Measurements from ENCODE around the gene LRTM2.

DNA sequence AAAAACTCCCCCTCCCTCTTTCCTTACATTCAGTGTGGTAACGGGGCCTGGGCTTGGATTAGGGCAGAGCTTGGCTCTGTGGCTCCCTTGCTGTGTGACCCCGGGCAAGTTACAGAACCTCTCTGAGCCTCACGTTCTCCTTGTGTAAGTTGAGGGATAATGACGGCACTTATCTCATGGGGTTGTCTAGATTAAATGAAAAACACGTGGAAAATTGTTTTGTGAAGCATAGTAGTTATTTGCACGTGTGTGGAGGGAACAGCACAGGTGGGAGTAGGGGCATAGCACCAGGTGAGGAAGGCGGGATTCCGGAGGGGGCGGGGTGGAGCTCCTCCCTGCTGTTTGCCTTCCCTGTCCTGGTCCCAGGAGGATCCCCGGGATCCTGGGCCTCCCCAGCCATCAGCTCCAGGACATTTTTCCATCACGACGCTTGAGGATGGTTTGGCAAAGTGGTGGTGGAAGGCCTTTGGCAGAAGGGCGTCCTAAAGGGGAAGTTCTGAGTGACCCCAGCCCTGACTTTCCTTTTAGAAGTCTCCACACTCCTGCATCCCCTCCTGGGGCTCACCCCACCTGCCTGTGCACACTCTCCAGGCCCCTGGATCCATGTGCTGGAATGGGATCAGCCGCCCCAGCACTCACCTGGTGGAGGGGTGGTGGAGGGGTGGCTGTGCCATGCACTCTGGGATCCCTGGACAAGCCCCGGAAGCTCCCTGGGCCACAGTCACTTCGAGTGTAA is 22.7 kb downstream of the LRTM2 start:
- TF ChIP-seq, protein P1, sequence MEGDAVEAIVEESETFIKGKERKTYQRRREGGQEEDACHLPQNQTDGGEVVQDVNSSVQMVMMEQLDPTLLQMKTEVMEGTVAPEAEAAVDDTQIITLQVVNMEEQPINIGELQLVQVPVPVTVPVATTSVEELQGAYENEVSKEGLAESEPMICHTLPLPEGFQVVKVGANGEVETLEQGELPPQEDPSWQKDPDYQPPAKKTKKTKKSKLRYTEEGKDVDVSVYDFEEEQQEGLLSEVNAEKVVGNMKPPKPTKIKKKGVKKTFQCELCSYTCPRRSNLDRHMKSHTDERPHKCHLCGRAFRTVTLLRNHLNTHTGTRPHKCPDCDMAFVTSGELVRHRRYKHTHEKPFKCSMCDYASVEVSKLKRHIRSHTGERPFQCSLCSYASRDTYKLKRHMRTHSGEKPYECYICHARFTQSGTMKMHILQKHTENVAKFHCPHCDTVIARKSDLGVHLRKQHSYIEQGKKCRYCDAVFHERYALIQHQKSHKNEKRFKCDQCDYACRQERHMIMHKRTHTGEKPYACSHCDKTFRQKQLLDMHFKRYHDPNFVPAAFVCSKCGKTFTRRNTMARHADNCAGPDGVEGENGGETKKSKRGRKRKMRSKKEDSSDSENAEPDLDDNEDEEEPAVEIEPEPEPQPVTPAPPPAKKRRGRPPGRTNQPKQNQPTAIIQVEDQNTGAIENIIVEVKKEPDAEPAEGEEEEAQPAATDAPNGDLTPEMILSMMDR (IDR thresholded peaks at IDR 0.05), result no peak
- TF ChIP-seq POLR2AphosphoS5 (IDR thresholded peaks at IDR 0.05; ENCODE audit: low read depth, low read length) (no peak), SIN3A (IDR thresholded peaks at IDR 0.05; ENCODE audit: borderline replicate concordance, insufficient read depth, low read depth, low read length) (no peak)
- TF ChIP-seq, protein P2, sequence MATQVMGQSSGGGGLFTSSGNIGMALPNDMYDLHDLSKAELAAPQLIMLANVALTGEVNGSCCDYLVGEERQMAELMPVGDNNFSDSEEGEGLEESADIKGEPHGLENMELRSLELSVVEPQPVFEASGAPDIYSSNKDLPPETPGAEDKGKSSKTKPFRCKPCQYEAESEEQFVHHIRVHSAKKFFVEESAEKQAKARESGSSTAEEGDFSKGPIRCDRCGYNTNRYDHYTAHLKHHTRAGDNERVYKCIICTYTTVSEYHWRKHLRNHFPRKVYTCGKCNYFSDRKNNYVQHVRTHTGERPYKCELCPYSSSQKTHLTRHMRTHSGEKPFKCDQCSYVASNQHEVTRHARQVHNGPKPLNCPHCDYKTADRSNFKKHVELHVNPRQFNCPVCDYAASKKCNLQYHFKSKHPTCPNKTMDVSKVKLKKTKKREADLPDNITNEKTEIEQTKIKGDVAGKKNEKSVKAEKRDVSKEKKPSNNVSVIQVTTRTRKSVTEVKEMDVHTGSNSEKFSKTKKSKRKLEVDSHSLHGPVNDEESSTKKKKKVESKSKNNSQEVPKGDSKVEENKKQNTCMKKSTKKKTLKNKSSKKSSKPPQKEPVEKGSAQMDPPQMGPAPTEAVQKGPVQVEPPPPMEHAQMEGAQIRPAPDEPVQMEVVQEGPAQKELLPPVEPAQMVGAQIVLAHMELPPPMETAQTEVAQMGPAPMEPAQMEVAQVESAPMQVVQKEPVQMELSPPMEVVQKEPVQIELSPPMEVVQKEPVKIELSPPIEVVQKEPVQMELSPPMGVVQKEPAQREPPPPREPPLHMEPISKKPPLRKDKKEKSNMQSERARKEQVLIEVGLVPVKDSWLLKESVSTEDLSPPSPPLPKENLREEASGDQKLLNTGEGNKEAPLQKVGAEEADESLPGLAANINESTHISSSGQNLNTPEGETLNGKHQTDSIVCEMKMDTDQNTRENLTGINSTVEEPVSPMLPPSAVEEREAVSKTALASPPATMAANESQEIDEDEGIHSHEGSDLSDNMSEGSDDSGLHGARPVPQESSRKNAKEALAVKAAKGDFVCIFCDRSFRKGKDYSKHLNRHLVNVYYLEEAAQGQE (IDR thresholded peaks at IDR 0.05; ENCODE audit: insufficient read depth in 1 of 2, low read depth in 2 of 2, low read length in 1 of 2), result no peak
